HG03196 (cell line): Measurements from ENCODE around the gene WAC.
A peak's percentile ranks its signal among the peaks of the same experiment; 100 is the strongest.
"Not testable (repeated sequence)": the region's sequence is repeated elsewhere in the genome, so short reads cannot be mapped to it uniquely, and the experiment has no call there.

ENCODE experiments used
- ATAC-seq: cut with Tn5 transposase; IDR thresholded peaks from one replicate; pipeline ENCODE4 v1.9.1; 2021; ENCODE audit not compliant: unreplicated experiment

WAC gene, protein sequence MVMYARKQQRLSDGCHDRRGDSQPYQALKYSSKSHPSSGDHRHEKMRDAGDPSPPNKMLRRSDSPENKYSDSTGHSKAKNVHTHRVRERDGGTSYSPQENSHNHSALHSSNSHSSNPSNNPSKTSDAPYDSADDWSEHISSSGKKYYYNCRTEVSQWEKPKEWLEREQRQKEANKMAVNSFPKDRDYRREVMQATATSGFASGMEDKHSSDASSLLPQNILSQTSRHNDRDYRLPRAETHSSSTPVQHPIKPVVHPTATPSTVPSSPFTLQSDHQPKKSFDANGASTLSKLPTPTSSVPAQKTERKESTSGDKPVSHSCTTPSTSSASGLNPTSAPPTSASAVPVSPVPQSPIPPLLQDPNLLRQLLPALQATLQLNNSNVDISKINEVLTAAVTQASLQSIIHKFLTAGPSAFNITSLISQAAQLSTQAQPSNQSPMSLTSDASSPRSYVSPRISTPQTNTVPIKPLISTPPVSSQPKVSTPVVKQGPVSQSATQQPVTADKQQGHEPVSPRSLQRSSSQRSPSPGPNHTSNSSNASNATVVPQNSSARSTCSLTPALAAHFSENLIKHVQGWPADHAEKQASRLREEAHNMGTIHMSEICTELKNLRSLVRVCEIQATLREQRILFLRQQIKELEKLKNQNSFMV

GRCh38 chr10:28532337-28533185, at the start of gene WAC:
TSS of gene WAC (plus strand) at chr10:28533118. CDS start at chr10:28533580, 462 bp downstream.
- peak; percentile 85 for ATAC-seq

- ATAC-seq = no peak
Observed at GRCh38 chr10:28489206-28489605, 43.7 kb upstream of the WAC start.

DNA sequence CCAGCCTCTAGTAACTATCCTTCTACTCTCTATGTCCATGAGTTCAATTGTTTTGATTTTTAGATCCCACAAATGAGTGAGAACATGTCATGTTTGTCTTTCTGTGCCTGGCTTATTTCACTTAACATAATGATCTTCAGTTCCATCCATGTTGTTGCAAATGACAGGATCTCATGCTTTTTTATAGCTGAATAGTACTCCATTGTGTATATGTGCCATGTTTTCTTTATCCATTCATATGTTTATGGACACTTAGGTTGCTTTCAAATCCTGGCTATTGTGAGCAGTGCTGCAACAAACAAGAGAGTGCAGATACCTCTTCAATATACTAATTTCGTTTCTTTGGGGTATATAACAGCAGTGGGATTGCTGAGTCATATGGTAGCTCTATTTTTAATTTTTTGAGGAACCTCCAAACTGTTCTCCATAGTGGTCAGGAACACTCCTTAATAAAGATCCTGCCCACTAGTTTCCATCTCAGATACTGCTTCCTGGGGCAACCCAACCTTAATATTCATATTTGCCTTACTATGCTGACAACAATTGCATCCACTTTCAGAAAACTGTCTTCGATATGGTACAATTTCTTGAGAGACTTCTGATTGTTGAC, 42.6 kb upstream of the WAC start:
- ATAC-seq = not testable (repeated sequence)

GRCh38 chr10:28492116-28492920, 40.6 kb upstream of the WAC start:
- ATAC-seq = no peak

- ATAC-seq = no peak
Observed at GRCh38 chr10:28494420-28494819, 38.5 kb upstream of the WAC start.

GRCh38 chr10:28495084-28495483, 37.8 kb upstream of the WAC start:
- no peak for ATAC-seq

DNA sequence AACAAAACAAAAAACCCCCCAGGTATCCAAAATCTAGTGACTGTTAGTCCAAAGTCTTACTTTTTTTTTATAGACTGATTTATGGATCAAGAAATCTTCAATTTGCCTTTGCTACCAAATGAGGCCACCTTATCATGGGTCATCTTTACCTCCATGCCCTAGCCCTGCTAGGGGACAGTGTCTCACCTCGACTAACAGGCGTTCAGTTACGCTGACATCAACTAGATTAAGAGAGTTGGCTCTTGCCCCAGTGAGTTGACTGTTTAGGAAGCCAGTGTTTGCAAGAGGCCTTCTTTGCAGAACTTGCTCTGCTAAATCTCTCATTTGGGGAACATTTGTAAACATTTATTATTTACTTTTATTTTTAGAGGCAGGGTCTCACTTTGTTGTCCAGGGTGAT, 36.9 kb upstream of the WAC start:
- ATAC-seq = no peak

DNA sequence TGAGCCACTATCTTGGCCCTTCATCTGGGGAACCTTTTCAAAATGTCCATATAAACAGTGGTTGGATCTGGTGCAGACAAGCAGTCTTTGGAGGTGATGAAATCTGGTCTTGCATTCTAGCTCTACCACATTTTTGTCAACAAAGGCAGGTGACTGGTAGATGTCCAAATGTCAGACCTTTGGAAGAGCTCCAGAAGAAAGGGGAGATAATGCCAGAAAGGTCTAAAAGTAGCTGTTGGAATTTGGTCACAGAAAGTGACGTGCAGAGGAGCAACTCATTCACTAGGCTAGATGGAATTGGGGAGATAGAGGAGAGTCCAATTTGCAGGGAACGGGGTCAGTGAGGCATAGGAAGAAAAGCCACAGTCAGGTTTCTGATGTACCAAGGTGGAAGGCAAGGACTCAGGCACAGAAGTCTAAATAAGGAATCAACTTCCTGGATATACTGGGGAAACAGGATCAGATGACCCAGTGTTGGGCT, 36.4 kb upstream of the WAC start:
- no peak for ATAC-seq

DNA sequence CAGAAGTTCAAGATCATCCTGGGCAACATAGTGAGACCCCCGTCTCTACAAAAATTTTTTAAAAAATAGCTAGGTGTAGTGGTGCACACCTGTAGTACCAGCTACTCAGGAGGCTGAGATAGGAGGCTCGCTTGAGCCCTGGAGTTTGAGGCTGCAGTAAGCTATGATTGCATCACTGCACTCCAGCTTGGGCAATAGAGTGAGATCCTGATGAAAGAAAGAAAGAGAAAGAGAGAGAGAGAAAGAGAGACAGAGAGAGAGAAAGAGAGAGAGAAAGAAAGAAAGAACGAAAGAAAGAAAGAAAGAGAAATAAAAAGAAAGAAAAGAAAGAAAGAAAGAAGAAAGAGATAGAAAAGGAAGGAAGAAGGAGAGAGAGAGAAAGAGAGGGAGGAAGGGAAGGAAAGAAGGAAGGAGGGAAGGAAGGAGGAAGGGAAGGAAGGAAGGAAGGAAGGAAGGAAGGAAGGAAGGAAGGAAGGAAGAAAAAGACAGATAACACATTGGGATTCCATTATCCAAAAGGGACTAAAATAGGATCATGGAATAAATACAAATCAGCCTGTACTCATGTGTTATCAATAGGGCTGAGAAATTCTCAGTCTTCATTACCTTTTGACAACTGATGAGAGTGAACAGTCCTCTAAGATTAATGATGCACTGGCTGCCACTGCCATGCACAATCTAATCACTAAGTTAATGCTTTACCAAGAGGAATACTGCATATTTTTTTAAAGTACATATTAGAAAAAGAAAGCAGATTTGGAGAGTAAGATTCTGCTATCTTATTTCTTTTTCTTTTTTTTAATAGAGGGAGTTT, 35.4 kb upstream of the WAC start:
- ATAC-seq = no peak

DNA sequence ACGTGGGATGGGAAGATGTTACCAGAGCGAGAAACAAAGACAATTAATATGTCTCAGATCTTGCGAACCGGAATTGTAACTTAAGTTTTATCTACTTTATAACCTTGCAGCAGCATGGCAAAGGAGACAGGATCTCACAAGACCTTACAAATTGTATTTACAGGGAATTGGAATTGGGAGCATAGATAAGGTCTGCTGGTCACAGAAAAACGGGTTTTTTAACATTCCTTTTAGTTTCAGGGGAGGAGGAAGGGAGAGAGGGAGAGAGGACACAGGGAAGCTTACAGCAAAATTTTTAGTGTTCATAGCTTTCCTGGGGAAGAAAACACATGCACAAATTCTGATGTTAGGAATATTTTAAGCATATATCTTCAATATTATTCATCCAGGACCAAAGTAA, 32.7 kb upstream of the WAC start:
- not testable (repeated sequence) for ATAC-seq

GRCh38 chr10:28503114-28503513, 29.8 kb upstream of the WAC start:
- ATAC-seq = no peak

- no peak for ATAC-seq
Observed at GRCh38 chr10:28505359-28505959, 27.5 kb upstream of the WAC start.

DNA sequence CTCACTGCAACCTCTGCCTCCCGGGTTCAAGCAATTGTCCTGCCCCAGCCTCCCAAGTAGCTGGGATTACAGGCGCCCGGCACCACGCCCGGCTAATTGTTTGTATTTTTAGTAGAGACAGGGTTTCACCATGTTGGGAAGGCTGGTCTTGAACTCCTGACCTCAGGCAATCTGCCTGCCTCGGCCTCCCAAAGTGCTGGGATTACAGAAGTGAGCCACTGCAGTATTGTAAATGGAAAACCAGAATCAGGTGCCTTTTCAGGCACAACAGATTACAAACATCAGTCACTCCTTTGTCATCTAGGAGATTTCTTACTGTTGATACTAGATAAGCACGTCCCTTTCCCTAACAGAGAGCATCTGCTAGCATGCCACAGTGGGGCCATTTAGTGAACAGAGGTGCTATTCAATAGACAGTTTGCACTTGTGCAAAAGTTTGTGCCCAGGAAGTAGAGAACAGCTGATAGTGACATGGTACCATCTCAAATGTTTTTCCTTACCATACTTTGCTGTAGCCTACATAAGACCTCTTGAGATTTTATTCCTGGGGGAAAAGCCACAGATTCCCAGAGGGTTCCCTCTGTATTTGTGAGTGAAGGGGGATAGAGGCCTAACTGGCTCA, 24.5 kb upstream of the WAC start:
- no peak for ATAC-seq

DNA sequence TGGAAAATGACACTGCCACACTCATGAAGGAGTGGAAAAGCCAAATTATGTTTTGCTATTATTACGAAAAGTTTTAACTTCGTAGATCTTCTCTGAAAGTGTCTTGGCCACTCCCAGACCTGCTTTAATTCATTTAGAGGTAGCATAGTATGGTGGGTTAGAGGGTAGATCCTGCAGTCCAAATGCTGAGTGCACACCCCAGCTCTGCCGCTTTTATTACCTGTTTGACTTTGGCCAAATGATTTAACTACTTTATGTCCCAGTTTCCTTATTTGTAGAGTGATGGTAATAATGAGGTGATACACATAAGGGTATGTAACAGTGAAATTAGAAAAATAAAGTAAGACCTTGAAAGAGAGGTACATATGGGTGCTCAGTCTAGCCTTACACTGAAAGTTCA, 23.6 kb upstream of the WAC start:
- ATAC-seq = no peak

DNA sequence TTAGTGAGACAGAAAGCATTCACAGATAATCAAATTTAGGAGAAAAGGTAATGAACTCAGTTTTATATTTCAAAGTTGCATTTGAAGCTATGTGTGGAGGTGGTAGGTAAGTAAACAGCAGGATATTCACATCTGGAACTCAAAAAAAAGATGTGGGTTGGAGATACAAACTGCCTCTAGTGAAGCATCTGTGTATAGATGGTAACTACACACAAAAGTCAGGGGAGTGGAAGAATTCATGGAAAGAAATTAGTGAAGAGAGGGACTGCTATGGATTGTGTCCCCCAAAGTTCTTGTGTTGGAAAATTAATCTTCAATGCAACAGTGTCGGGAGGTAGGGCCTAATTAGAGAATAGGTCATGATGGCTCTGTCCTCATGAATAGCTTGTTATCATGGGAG, 18.3 kb upstream of the WAC start:
- no peak for ATAC-seq

DNA sequence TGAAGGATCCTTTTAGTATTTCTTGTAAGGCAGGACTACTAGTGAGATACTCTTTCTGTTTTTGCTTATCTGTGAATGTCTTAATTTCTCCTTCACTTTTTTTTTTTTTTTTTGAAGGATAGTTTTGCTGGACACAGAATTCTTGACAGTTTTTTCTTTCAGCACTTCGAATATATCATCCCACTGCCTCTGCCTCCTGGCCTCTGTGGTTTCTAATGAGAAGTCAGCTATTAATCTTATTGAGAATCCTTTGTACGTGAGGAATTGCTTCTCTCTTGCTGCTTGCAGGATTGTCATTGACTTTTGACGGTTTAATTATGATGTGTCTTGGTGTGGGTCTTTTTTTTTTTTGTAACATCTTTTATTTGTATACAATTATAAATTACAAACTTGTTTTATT, 12.6 kb upstream of the WAC start:
- no peak for ATAC-seq

DNA sequence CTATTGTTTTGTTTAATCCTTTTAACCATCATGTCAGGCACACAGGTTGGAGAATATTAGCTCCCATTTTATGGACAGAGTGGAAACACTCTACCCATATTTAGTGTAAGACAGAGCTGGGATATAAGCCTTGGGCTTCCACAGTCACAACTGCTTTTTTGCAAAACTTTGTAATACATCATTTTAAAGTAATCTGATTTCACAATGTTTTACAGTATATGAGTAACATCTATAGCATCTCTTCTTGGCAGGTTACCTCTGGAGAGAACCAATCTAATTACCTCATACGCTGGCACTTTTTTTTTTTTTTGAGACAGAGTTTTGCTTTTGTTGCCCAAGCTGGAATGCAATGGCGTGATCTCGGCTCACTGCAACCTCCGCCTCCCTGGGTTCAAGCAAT, 12.1 kb upstream of the WAC start:
- ATAC-seq = not testable (repeated sequence)

DNA sequence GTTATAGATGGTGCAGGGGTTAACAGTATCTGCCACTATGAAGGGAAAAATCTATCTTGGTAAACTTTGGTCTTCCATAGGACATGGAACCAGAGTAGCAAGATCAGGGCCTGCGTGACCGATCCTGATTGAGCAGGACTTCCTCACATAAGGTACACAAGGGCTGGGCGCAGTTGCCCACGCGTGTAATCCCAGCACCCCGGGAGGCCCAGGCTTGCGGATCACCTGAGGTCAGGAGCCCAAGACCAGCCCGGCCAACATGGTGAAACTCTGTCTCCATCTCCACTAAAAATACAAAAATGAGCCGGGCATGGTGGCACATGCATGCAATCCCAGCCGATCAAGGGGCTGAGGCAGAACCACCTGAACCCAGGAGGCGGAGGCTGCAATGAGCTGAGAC, 11.0 kb upstream of the WAC start:
- not testable (repeated sequence) for ATAC-seq
